CD4-positive, alpha-beta T cell (primary cell): Measurements from ENCODE around the gene STAT5B. TPM values are rescaled to one million over a fixed set of nuclear protein-coding genes. Genes with fewer than 3 reads are reported as not detected.

ENCODE experiments used
- ATAC-seq: fragments of 200-7000 bp; cut with Tn5 transposase; one replicate; pipeline ENCODE4 v1.10.0; 2022; ENCODE audit warnings: mild to moderate bottlenecking; ENCODE audit not compliant: poor library complexity
- CTCF ChIA-PET: fragments of 350-600 bp; sonication (Branson Sonifier 250); formaldehyde crosslinking; loops from one replicate; lab custom pipeline; 2021; ENCODE audit warnings: antibody characterized with exemption, inconsistent platforms; lab: Charles Lee
- POLR2A ChIA-PET: fragments of 350-600 bp; sonication (Branson Sonifier 250); formaldehyde crosslinking; loops from one replicate; lab custom pipeline; 2021; ENCODE audit warnings: antibody characterized with exemption, inconsistent platforms; lab: Charles Lee
- DNase-seq, 14 experiments: peaks; one replicate each; pipeline ENCODE4 v3.0.0-alpha.2; 2013 to 2020; ENCODE audit warnings: mixed read lengths in 2 of 14
- H3K27ac ChIP-seq, 2 donors: one replicate each; pipeline versions ENCODE4 v1.5.1 to v1.7.0; 2013; ENCODE audit warnings: low read length in 2 of 2, low read depth in 1 of 2, mild to moderate bottlenecking in 1 of 2
- H3K27me3 ChIP-seq, 2 experiments: 1 replicate in 1 of 2; 2 replicates in 1 of 2; pipeline versions ENCODE4 v1.6.1 to v1.7.0; 2013; ENCODE audit warnings: low read length in 2 of 2, control low read depth in 1 of 2, mild to moderate bottlenecking in 1 of 2, moderate library complexity in 1 of 2; ENCODE audit not compliant: insufficient read depth in 2 of 2, control insufficient read depth in 1 of 2
- H3K36me3 ChIP-seq: one replicate; pipeline ENCODE4 v1.6.1; 2013; ENCODE audit warnings: low read length, control low read depth; ENCODE audit not compliant: insufficient read depth
- H3K4me1 ChIP-seq: one replicate; pipeline ENCODE4 v1.6.1; 2013; ENCODE audit warnings: low read length, control low read depth; ENCODE audit not compliant: insufficient read depth
- H3K4me3 ChIP-seq: one replicate; pipeline ENCODE4 v1.5.1; 2013; ENCODE audit warnings: mild to moderate bottlenecking, low read length, moderate library complexity
- H3K9me3 ChIP-seq, 2 experiments: 1 replicate in 1 of 2; 2 replicates in 1 of 2; pipeline versions ENCODE4 v1.6.1 to v1.7.0; 2013; ENCODE audit warnings: low read length in 2 of 2, mild to moderate bottlenecking in 2 of 2, control low read depth in 1 of 2, moderate library complexity in 1 of 2; ENCODE audit not compliant: control insufficient read depth in 1 of 2, insufficient read depth in 1 of 2
- H3K27ac Mint-ChIP-seq: one replicate; pipeline ENCODE4 v1.8.0; 2020; ENCODE audit warnings: mixed read lengths
- H3K27me3 Mint-ChIP-seq: one replicate; pipeline ENCODE4 v1.8.0; 2021; ENCODE audit warnings: mixed read lengths
- H3K36me3 Mint-ChIP-seq: one replicate; pipeline ENCODE4 v1.8.0; 2021; ENCODE audit warnings: low read depth, mixed read lengths
- H3K4me1 Mint-ChIP-seq: one replicate; pipeline ENCODE4 v1.8.0; 2021; ENCODE audit warnings: low read depth, mixed read lengths
- H3K4me3 Mint-ChIP-seq: one replicate; pipeline ENCODE4 v1.8.0; 2020; ENCODE audit warnings: mild to moderate bottlenecking, mixed read lengths
- H3K9me3 Mint-ChIP-seq: one replicate; pipeline ENCODE4 v1.8.0; 2020; ENCODE audit warnings: mixed read lengths
- intact Hi-C, 2 experiments: fragments of 100-400 bp; cut with DNase I in 1 of 2; cut with micrococcal nuclease in 1 of 2; formaldehyde crosslinking; loops; one replicate each; pipeline versions ENCODE4 v1.15.1 to v1.9.0; 2023 to 2025; cut with DNase I, micrococcal nuclease
- total RNA-seq, 174 experiments: library from RNA in 2 of 174; stranded (reverse) in 2 of 174; gene quantifications; one replicate each; pipeline ENCODE4 v1.2.3 and lab custom pipeline; 2021 to 2026
- TF ChIP-seq, protein P1 (sequence below): fragments of 200-600 bp; IDR thresholded peaks from one replicate; pipeline ENCODE4 v1.8.0; 2022; ENCODE audit warnings: antibody characterized with exemption, mild to moderate bottlenecking

Gene STAT5B
- total RNA-seq, 2 experiments from 2014 or later, result 99.4 to 104 TPM

DNA sequence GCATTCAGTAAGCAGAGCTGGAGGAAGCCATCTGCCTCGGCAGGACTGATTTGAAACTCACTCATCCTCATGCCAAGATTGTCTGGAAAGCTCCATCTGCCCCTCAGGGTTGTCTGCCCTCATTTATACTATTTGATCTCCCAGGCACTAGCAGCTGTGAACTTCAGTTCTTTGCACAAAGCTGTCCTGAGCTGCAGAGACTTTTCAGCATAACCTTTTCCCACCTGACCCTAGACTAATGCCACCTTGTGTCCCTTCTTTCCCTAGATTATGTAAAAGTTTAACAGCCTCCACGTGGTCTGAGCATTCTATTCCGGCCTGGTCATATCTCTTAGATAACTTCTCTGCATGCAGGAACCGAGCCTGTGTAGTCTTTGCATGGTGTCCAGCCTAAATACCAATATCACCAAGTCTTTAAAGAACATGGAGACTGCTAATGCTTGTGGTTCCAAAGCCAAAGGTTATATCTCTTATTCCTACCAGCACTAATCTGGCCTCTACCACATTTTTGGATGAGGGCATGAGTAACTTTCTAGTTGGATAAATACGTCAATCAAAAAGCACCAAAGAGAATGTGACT is 41.2 kb upstream of the STAT5B start:
- peaks cover 71% of the 10 kb centered on the region for H3K4me1 Mint-ChIP-seq

DNA sequence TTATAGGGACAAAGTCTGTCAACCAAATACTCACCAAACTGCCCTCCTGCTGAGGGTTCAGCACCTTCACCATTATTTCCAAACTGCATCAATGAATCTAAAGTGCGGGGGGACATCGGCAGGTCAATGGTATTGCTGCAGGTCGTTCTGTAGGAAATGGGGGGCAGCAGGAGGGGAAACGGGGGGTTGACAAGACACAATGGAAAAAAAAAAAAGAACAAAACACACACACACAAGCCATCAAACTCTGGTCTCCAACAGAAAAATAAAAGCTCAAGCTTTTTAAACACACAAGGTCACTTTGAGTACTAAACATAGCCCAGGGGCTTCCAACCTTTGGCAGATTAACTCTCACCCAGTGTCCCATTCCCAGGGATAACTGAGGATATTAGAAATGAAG is 40.6 kb upstream of the STAT5B start:
- Mint-ChIP-seq H3K27ac (peak overlapping the region; percentile 82), H3K4me3 (no peak overlapping the region), H3K4me1 (peaks cover 75% of the 10 kb centered on the region), H3K36me3 (peaks cover 65% of the 10 kb centered on the region), H3K27me3 (no peaks in the 10 kb centered on the region), H3K9me3 (no peaks in the 10 kb centered on the region)
- no peak for DNase-seq
- intact Hi-C loops, result no loop called here
- TF ChIP-seq, protein P1, sequence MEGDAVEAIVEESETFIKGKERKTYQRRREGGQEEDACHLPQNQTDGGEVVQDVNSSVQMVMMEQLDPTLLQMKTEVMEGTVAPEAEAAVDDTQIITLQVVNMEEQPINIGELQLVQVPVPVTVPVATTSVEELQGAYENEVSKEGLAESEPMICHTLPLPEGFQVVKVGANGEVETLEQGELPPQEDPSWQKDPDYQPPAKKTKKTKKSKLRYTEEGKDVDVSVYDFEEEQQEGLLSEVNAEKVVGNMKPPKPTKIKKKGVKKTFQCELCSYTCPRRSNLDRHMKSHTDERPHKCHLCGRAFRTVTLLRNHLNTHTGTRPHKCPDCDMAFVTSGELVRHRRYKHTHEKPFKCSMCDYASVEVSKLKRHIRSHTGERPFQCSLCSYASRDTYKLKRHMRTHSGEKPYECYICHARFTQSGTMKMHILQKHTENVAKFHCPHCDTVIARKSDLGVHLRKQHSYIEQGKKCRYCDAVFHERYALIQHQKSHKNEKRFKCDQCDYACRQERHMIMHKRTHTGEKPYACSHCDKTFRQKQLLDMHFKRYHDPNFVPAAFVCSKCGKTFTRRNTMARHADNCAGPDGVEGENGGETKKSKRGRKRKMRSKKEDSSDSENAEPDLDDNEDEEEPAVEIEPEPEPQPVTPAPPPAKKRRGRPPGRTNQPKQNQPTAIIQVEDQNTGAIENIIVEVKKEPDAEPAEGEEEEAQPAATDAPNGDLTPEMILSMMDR, result no peak
- Histone ChIP-seq H3K36me3 (peaks cover 56% of the 10 kb centered on the region), H3K27ac (no peak overlapping the region), H3K27me3 (no peaks in the 10 kb centered on the region), H3K4me1 (peaks cover 59% of the 10 kb centered on the region), H3K9me3 (no peaks in the 10 kb centered on the region), H3K4me3 (no peak overlapping the region)
- ATAC-seq, result no peak
- ChIA-PET CTCF (interaction anchor here (0.9 to 15.7 kb wide), 4 partner anchors 72 to 213 kb away, joined by 3 to 187 read pairs (median 7); partner anchors contain the start of gene STAT3), POLR2A (interaction anchor here (5.5 to 9.3 kb wide), 3 partner anchors 28 to 90 kb away, joined by 40 to 75 read pairs (median 71); partner anchors contain the start of genes STAT3 and STAT5A)

More for the DNA sequence above, 41.2 kb upstream of the STAT5B start:
- ChIA-PET POLR2A (interaction anchor here (7.3 to 9.3 kb wide), 2 partner anchors 29 to 71 kb away, joined by 71 to 75 read pairs; partner anchors contain the start of genes STAT3 and STAT5A), CTCF (interaction anchor here (1.6 to 15.7 kb wide), 3 partner anchors 71 to 95 kb away, joined by 4 to 187 read pairs (median 10); partner anchors contain the start of gene STAT3)
- no peak for DNase-seq
- TF ChIP-seq, protein P1, result no peak
- Histone ChIP-seq H3K4me1 (peaks cover 55% of the 10 kb centered on the region), H3K4me3 (no peak overlapping the region), H3K27ac (no peak overlapping the region), H3K9me3 (no peaks in the 10 kb centered on the region), H3K36me3 (peaks cover 62% of the 10 kb centered on the region), H3K27me3 (no peaks in the 10 kb centered on the region)
- no peak overlapping the region for H3K4me3 Mint-ChIP-seq
- ATAC-seq, result no peak
- intact Hi-C loops, result no loop called here
- H3K9me3 Mint-ChIP-seq, result no peaks in the 10 kb centered on the region
- H3K36me3 Mint-ChIP-seq, result peaks cover 67% of the 10 kb centered on the region
- no peaks in the 10 kb centered on the region for H3K27me3 Mint-ChIP-seq
- H3K27ac Mint-ChIP-seq, result peak overlapping the region; percentile 82

DNA sequence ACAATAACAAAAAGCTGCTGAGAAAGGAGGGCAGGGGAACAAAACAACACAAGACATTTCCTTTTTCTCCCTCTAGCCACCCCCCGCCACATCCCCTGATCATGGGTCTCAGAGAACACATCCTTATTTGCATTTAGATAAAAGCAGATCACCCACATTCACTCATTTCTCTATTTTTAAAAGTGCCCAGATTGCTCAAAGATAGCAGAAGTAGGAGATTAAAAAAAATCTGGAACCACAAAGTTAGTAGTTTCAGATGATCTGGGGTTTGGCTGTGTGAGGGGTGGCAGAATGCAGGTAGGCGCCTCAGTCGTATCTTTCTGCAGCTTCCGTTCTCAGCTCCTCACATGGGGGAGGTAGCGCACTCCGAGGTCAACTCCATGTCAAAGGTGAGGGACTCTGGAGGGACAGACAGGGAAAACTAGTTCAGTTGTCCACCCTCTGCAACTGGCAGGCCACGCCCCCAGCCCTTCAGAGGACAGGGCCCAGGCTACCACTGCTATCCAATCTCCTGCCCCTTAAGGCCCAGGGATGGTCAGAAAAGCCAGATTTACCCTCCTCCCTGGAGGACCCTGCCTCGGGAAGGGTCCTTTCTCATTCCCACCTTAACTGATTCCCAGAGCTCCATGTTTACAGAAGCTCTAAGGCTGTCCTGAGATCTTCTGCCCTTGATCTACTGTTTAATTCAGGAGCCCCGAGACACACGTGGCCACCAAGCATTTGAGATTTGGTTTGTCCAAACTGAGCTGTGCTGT is 39.4 kb upstream of the STAT5B start:
- peak overlapping the region; percentile 71 for H3K4me3 Mint-ChIP-seq
- Histone ChIP-seq H3K4me3 (no peak overlapping the region), H3K9me3 (no peaks in the 10 kb centered on the region), H3K4me1 (peaks cover 70% of the 10 kb centered on the region), H3K36me3 (peaks cover 59% of the 10 kb centered on the region), H3K27ac (peak overlapping the region; percentile 61 to 74), H3K27me3 (no peaks in the 10 kb centered on the region)
- ChIA-PET CTCF (interaction anchor here (0.5 to 15.7 kb wide), 4 partner anchors 90 to 215 kb away, joined by 3 to 187 read pairs (median 20); no protein-coding TSS in a partner anchor), POLR2A (interaction anchor here (0.7 to 9.3 kb wide), 13 partner anchors 10 to 300 kb away, joined by 3 to 75 read pairs (median 3); partner anchors contain the start of genes STAT3 and STAT5A)
- peaks cover 81% of the 10 kb centered on the region for H3K4me1 Mint-ChIP-seq
- intact Hi-C loops, result loop anchor here in 1 of 2 experiments (2.0 kb wide), 1 partner anchor 21 kb away; no protein-coding TSS in a partner anchor
- TF ChIP-seq, protein P1, result no peak
- peak; percentile 25 for ATAC-seq
- H3K27me3 Mint-ChIP-seq, result no peaks in the 10 kb centered on the region
- peak overlapping the region; percentile 82 for H3K27ac Mint-ChIP-seq
- DNase-seq, result peak in 6 of 14 experiments; percentile 22 to 59 (median 54)
- H3K9me3 Mint-ChIP-seq, result no peaks in the 10 kb centered on the region
- H3K36me3 Mint-ChIP-seq, result peaks cover 68% of the 10 kb centered on the region
